GM19193 (cell line): Measurements from ENCODE around the gene INPP5K.

Experiments used
- POLR2A ChIP-seq: IDR thresholded peaks from 4 replicates; pipeline ENCODE4 v1.6.1; 2011; ENCODE audit not compliant: insufficient read depth, insufficient read length; ENCODE audit errors: extremely low read depth

Gene INPP5K

DNA sequence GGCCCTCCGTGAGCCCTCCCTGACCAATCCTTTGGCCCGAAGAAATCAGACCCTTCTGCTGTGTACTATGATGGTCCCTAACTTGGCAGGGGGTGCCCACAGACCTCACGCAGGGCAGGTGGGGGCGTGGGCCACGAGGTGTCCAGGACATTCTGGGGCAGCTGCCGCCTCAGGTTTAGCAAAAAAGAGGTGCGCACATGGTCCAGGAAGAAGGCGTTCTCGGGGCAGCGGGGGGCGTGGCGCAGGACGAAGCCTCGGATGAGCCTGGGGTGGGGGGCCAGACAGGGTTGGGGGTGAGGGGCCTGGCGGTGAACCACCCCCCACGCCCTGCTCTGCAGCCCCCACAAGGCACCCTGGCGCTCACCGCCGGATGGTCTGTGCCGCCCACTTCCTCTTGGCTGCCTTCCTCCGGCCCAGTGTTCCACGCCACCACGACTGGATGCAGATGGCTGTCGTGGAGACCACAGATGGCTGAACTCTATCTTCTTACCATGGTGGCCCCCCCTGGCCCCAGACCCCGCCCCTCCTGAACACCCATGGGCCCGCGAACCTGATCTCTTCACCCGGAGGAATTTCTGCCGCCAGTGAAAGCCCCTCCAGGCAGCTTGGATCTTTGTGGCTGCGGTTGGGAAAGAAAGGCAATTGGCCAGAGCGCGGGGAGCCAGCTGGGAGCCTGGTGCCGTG is 46.2 kb downstream of the INPP5K start:
- TF ChIP-seq POLR2A = no peak

- TF ChIP-seq POLR2A = no peak
Measured at GRCh38 chr17:1469231-1469852, 47.1 kb downstream of the INPP5K start.

GRCh38 chr17:1467898-1468492 is 48.4 kb downstream of the INPP5K start:
- no peak for TF ChIP-seq POLR2A

DNA sequence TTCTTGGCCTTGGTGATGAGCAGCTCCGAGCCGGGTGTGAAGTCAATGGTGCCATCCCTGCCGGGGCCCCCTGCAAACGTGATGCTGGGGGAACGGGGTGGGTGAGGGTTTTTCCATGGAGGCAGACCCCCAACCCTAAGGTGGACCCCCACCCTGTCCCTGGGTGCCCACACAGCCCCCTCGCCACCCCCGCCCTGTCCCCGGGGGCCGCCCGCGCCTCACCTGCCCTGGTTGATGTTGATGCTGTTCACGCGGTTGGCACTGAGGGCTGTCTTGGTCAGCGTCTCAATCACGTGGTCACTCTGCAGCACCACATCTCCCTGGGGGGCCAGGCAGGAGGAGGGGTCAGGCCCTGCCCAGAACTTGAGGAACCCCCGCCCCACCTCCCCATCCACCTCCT is 49.2 kb downstream of the INPP5K start:
- no peak for TF ChIP-seq POLR2A

- no peak for TF ChIP-seq POLR2A
Measured at GRCh38 chr17:1464186-1464585, 52.2 kb downstream of the INPP5K start.

- TF ChIP-seq POLR2A = no peak
Measured at GRCh38 chr17:1462164-1463112, 54.0 kb downstream of the INPP5K start.

- no peak for TF ChIP-seq POLR2A
Measured at GRCh38 chr17:1461198-1461944, 55.0 kb downstream of the INPP5K start.

DNA sequence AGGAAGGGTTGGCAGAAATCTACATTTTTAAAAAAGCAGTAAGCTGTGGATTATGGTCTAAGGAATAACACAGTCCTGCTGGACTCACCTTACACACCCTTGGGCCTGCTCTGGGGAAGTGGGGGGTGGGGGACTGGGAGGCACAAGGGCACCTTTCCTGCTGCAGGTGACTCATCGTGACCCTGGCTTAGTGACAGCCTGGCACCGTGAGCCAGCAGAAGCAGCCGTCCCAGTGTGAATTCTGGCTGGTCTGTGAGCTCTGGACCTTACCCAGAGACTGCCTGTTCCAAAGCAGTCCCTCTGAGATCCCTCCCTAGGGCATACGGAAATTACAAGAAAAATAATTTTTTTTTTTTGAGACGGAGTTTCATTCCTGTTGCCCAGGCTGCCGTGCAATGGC is 56.2 kb downstream of the INPP5K start:
- no peak for TF ChIP-seq POLR2A

GRCh38 chr17:1455797-1456599 is 60.4 kb downstream of the INPP5K start, which contains the start of gene CRK:
TSS of gene CRK (minus strand) at chr17:1456232. CDS start at chr17:1456117, 115 bp downstream.
- peak; percentile 93 for TF ChIP-seq POLR2A

GRCh38 chr17:1455291-1455796 is 61.1 kb downstream of the INPP5K start:
- no peak for TF ChIP-seq POLR2A

DNA sequence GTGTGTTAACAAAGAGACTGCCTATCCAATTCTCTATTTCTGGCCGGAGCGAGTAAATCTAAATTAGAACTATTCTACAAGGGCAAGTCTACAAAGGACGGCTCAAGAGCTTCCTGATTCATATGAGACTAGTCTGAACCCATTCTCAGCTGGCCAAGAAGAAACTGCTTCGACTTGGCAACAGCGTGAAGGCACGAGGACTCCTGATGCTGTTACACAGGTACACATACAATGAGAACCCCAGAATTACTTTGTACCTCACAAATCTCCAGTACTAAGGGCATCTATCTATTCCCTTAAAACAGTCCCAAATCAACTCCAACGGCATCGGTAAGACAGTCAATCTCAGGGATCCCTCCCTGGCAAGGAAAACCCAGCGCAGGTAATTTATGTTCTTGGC is 61.9 kb downstream of the INPP5K start:
- no peak for TF ChIP-seq POLR2A

DNA sequence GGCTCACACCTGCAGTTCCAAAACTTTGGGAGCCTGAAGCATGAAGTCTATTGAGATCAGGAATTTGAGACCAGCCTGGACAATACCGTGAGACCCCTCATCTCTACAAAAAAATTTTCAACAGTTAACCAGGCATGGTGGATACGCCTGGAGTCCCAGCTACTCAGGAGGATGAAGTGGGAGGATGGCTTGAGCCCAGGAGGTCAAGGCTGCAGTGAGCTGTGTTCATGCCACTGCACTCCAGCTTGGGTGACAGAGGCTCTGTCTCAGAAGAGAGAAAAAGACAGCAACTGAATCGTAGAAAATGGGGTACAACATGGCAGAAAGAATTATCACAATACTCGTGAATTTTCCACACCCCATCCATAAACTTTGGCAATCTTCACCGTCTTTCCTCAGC is 63.6 kb downstream of the INPP5K start:
- TF ChIP-seq POLR2A = no peak

DNA sequence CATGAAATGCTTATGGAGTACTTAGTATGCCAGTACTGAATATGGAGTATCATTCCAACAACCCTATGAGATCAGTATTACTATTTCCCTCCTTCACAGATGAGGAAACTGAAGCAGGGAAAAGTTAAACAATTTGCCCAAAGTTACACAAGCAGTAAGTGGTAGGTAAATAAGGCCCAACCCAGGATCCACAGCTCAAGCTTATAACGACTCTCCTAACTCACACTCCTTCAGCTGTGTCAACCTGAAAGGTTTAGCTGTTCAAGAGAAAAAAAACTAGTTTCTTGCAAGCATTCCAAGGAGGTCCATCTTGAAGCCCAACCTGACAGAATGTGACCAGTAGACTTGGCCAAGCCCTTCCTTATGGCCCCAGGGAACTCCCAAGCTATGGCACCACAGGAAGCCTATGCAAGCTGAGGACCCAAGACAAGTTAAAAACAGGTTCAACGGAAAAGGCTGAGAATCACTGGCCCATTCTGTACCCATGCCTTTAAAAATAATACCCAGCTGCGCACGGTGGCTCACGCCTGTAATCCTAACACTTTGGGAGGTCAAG is 66.9 kb downstream of the INPP5K start:
- no peak for TF ChIP-seq POLR2A
